T-helper 1 cell treated with Interleukin-12 subunit alpha and Interleukin-12 subunit beta and Interleukin-4 antibody, amounts not matched to agents 30 ng/mL and 1 ng/mL, for 36 hours (primary cell): ENCODE data around the gene RMND1. TPM values are rescaled to one million over a fixed set of nuclear protein-coding genes. Genes with fewer than 3 reads are reported as not detected.
"Not testable (repeated sequence)": the region's sequence is repeated elsewhere in the genome, so short reads cannot be mapped to it uniquely, and the experiment has no call there.

Experiments used
- intact Hi-C: fragments of 100-400 bp; cut with micrococcal nuclease; formaldehyde crosslinking; loops from one replicate; pipeline ENCODE4 v1.15.1; 2024
- total RNA-seq: library from RNA; stranded (reverse); gene quantifications from 2 replicates; pipeline ENCODE4 v1.2.3, GENCODE V29; 2022

The RMND1 gene
- total RNA-seq, 1 donor from 2014 or later, result 17.0 TPM

DNA sequence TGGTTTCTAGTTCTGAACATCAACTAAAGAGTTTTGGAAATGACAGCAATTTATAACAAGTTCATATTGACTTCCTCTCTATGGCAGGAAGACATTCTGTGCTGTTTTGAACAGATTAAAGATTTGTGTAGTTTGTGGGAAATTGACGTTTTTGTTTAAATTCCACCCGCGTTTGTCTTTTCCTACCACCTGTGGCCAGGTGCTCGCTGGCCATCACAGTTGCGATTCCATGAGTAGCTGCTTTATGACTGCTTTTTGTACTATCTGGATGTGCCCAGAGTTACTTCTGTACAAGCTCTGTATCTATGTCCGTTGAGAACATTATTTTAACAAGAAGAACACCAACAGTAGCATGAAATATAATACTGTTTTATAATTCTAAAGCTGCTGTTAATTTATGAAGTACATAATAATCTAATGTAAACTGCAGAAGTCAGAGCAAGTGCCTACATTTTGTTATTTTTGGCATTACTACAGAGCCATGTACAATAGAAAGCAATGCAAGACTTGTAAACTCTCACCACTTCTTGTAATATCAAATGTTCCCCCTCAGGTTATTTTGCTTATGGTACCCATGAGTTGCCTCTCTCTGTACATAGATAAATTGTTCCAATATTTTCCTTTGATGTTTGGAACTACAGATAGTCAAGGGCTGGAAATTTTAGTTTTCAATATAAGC lies 94.0 kb downstream of the RMND1 start:
- intact Hi-C loops, result no loop called here

DNA sequence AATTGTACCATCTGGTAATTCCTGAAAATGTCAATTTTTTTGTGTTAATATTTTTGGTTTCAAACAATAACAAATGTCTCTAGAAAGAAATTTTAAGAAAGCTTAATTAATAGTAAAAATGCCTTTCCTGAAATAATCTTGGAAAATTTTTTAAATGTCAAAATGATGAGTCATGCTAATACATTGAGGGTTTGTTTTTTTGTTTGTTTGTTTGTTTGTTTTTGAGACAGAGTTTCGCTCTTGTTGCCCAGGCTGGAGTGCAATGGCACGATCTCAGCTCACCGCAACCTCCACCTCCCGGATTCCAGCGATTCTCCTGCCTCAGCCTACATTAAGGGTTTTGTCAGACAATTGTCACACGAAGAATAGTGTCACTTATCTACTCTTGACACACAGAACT lies 94.9 kb downstream of the RMND1 start:
- intact Hi-C loops, result not testable (repeated sequence)

Other genes with a start within 250 kb of the RMND1 start
- gene AKAP12, start 212.2 kb downstream of the RMND1 start, total RNA-seq, result 0.34 and 0.51 TPM in 2 replicates
- 28.0 and 28.2 TPM in 2 replicates for gene ZBTB2, start 60.6 kb downstream of the RMND1 start, total RNA-seq
- 0.02 TPM in 1 of 2 replicates, not detected in the other for gene CCDC170, start 41.9 kb upstream of the RMND1 start, total RNA-seq